Panc1 (cell line): Measurements from ENCODE around the gene TTC3. TPM values are rescaled to one million over a fixed set of nuclear protein-coding genes. Genes with fewer than 3 reads are reported as not detected.

ENCODE experiments used
- ATAC-seq: fragments of 200-7000 bp; cut with Tn5 transposase; 2 replicates; pipeline ENCODE4 v1.9.1; 2020; ENCODE audit warnings: mild to moderate bottlenecking, moderate library complexity
- BruUV-seq: library from RNA; stranded (reverse); fragments of 400-500 nt; replicated peaks from 2 replicates; lab custom pipeline; 2021; lab: Mats Ljungman, UMichigan
- CTCF ChIA-PET: fragments of 300-600 bp; sonication (Branson Sonifier 250); formaldehyde crosslinking; loops from one replicate; lab custom pipeline; 2022; ENCODE audit warnings: antibody characterized with exemption; lab: Charles Lee
- POLR2A ChIA-PET: fragments of 300-600 bp; sonication (Branson Sonifier 250); formaldehyde crosslinking; loops from one replicate; lab custom pipeline; 2022; ENCODE audit warnings: antibody characterized with exemption; lab: Charles Lee
- DNase-seq: peaks from one replicate; pipeline ENCODE4 v3.0.0-alpha.2; 2010; ENCODE audit warnings: low read depth, low spot score
- H3K27ac ChIP-seq: 2 replicates; pipeline ENCODE4 v1.5.1; 2011; ENCODE audit warnings: mild to moderate bottlenecking, low read length, inconsistent platforms
- H3K27me3 ChIP-seq: fragments of 200-500 bp; sonication (Bioruptor generic); 2 replicates; pipeline ENCODE4 v1.6.0; 2014; ENCODE audit warnings: low read length, inconsistent platforms; ENCODE audit not compliant: control insufficient read depth, insufficient read depth
- H3K36me3 ChIP-seq: fragments of 200-500 bp; sonication (Bioruptor generic); 2 replicates; pipeline ENCODE4 v1.5.1; 2014; ENCODE audit warnings: inconsistent platforms, mild to moderate bottlenecking, low read length, moderate library complexity; ENCODE audit not compliant: control insufficient read depth, insufficient read depth
- H3K4me1 ChIP-seq: 2 replicates; pipeline ENCODE4 v1.5.1; 2011; ENCODE audit warnings: inconsistent platforms, mild to moderate bottlenecking, low read length, moderate library complexity; ENCODE audit not compliant: control insufficient read depth, insufficient read depth
- H3K4me3 ChIP-seq, 2 experiments: 2 replicates each; pipeline ENCODE4 v1.5.1; 2011 to 2012; ENCODE audit warnings: low read depth in 2 of 2, low read length in 2 of 2, mild to moderate bottlenecking in 2 of 2, inconsistent platforms in 1 of 2, moderate library complexity in 1 of 2
- H3K9me3 ChIP-seq: fragments of 200-500 bp; sonication (Bioruptor generic); 2 replicates; pipeline ENCODE4 v1.5.1; 2014; ENCODE audit warnings: low read depth, mild to moderate bottlenecking, inconsistent platforms, low read length, moderate library complexity; ENCODE audit not compliant: control insufficient read depth, insufficient read depth
- POLR2AphosphoS5 ChIP-seq: IDR thresholded peaks from 2 replicates; pipeline ENCODE4 v1.6.1; 2012; ENCODE audit warnings: mild to moderate bottlenecking, low read depth, low read length, moderate library complexity
- REST ChIP-seq, 2 experiments: IDR thresholded peaks; 2 replicates each; pipeline ENCODE4 v1.6.1; 2011 to 2012; ENCODE audit warnings: low read depth in 2 of 2, control low read depth in 1 of 2, low read length in 1 of 2, mild to moderate bottlenecking in 1 of 2, moderate library complexity in 1 of 2; ENCODE audit not compliant: insufficient read depth in 1 of 2
- SIN3A ChIP-seq: IDR thresholded peaks from 2 replicates; pipeline ENCODE4 v1.6.1; 2012; ENCODE audit warnings: low read depth, mild to moderate bottlenecking, low read length, moderate library complexity, borderline replicate concordance; ENCODE audit not compliant: insufficient read depth
- TCF7L2 ChIP-seq: IDR thresholded peaks from 2 replicates; pipeline ENCODE4 v1.6.1; 2011; ENCODE audit warnings: mild to moderate bottlenecking, low read depth, low read length, inconsistent platforms
- in situ Hi-C: cut with HindIII; loops from 2 replicates; pipeline ENCODE4 v1.10.0; 2016; ENCODE audit warnings: low sequenced_read_pairs, low pct_unique_long_range_greater_than_20kb
- intact Hi-C: fragments of 100-400 bp; cut with micrococcal nuclease; formaldehyde crosslinking; loops from one replicate; pipeline ENCODE4 v1.10.0; 2022; ENCODE audit not compliant: unreplicated experiment
- total RNA-seq: library from RNA; stranded (reverse); gene quantifications from one replicate; pipeline ENCODE4 v1.2.1, GENCODE V29; 2021; ENCODE audit not compliant: unreplicated experiment
- TF ChIP-seq, protein P1 (sequence below): fragments of 450-650 bp; IDR thresholded peaks from 2 replicates; pipeline ENCODE4 v1.5.1; 2017; ENCODE audit warnings: mild to moderate bottlenecking

The TTC3 gene
- total RNA-seq, 1 experiment from 2014 or later = 83.0 TPM

DNA sequence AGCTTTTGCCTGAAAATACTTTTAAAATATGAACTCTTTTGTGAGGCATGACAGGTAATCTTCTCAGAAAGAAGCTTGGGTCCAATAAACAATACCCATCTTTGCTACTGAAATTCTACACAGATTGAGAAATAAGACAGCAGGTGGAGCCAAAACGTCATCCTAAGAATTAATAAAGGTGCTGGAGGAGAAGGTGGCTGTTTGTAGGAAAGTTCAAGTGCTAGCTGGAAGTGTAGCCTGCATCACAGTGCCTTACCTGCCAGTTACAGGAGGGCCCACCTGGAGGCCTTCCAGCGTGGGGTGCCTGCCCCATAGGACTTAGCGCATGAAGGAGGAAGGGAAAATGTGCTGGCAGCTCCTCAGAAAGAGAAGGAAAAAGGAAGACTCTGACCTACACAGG lies 93.7 kb downstream of the TTC3 start:
- H3K9me3 ChIP-seq = no peaks in the 10 kb centered on the region
- BruUV-seq = no TSS peak
- in situ Hi-C loops = no loop called here
- no peaks in the 10 kb centered on the region for H3K4me1 ChIP-seq
- ChIA-PET CTCF (interaction anchor here (0.5 kb wide), 1 partner anchor 287 kb away, joined by 8 read pairs; no protein-coding TSS in a partner anchor), POLR2A (interaction anchor here (0.6 kb wide), 1 partner anchor 14 kb away, joined by 3 read pairs; no protein-coding TSS in a partner anchor)
- ATAC-seq (no peak), DNase-seq (no peak)
- peaks cover 14% of the 10 kb centered on the region for H3K36me3 ChIP-seq
- H3K4me3 ChIP-seq = no peak overlapping the region
- TF ChIP-seq, protein P1, sequence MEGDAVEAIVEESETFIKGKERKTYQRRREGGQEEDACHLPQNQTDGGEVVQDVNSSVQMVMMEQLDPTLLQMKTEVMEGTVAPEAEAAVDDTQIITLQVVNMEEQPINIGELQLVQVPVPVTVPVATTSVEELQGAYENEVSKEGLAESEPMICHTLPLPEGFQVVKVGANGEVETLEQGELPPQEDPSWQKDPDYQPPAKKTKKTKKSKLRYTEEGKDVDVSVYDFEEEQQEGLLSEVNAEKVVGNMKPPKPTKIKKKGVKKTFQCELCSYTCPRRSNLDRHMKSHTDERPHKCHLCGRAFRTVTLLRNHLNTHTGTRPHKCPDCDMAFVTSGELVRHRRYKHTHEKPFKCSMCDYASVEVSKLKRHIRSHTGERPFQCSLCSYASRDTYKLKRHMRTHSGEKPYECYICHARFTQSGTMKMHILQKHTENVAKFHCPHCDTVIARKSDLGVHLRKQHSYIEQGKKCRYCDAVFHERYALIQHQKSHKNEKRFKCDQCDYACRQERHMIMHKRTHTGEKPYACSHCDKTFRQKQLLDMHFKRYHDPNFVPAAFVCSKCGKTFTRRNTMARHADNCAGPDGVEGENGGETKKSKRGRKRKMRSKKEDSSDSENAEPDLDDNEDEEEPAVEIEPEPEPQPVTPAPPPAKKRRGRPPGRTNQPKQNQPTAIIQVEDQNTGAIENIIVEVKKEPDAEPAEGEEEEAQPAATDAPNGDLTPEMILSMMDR = peak; percentile 44
- TF ChIP-seq REST (IDR thresholded peaks at IDR 0.05; ENCODE audit: insufficient read depth in 1 of 2, low read depth in 2 of 2, low read length in 1 of 2) = no peak
- TF ChIP-seq POLR2AphosphoS5 = no peak
- H3K27me3 ChIP-seq = no peaks in the 10 kb centered on the region
- no peak overlapping the region for H3K27ac ChIP-seq
- intact Hi-C loops = no loop called here

- H3K36me3 ChIP-seq = peaks cover 22% of the 10 kb centered on the region
- no peaks in the 10 kb centered on the region for H3K27me3 ChIP-seq
- in situ Hi-C loops (no loop called here), intact Hi-C loops (no loop called here)
- POLR2A ChIA-PET = no interaction called here
- CTCF ChIA-PET = no interaction called here
- H3K4me3 ChIP-seq = no peak overlapping the region
- H3K27ac ChIP-seq = no peak overlapping the region
- ATAC-seq (no peak), DNase-seq (no peak)
- no peaks in the 10 kb centered on the region for H3K4me1 ChIP-seq
- BruUV-seq = no TSS peak
- no peak for TF ChIP-seq REST (IDR thresholded peaks at IDR 0.05; ENCODE audit: insufficient read depth in 1 of 2, low read depth in 2 of 2, low read length in 1 of 2)
- TF ChIP-seq TCF7L2 = no peak
- no peak for TF ChIP-seq POLR2AphosphoS5
- TF ChIP-seq, protein P1 = no peak
- TF ChIP-seq SIN3A = no peak
- no peaks in the 10 kb centered on the region for H3K9me3 ChIP-seq
Observed at GRCh38 chr21:37168666-37169065, 95.6 kb downstream of the TTC3 start.
